GM12892 (cell line): ENCODE measurements around the gene ERBB4.

Experiments used
- POLR2A ChIP-seq: IDR thresholded peaks from 2 replicates; pipeline ENCODE4 v1.6.1; 2011; ENCODE audit warnings: low read depth, low read length, control low read depth
- POLR2AphosphoS5 ChIP-seq: IDR thresholded peaks from 2 replicates; pipeline ENCODE4 v1.6.1; 2011; ENCODE audit warnings: low read depth, low read length, control low read depth
- TAF1 ChIP-seq: IDR thresholded peaks from 2 replicates; pipeline ENCODE4 v1.6.1; 2011; ENCODE audit warnings: low read depth, mild to moderate bottlenecking, control low read depth, low read length, borderline replicate concordance

GRCh38 chr2:212406716-212407115, 131.9 kb downstream of the ERBB4 start:
- TF ChIP-seq POLR2A (no peak), POLR2AphosphoS5 (no peak), TAF1 (no peak)
